PFSK-1 (cell line): ENCODE results near the gene NR1H3.

Experiments
- FOXP2 ChIP-seq: optimal IDR thresholded peaks from 2 replicates; pipeline ENCODE3; 2011; ENCODE audit warnings: borderline replicate concordance, control low read depth, inconsistent platforms; ENCODE audit not compliant: insufficient read depth; ENCODE audit errors: extremely low read length, extremely low read depth
- POLR2AphosphoS5 ChIP-seq: IDR thresholded peaks from 2 replicates; pipeline ENCODE4 v1.6.1; 2012; ENCODE audit warnings: low read depth, mild to moderate bottlenecking, control low read depth, low read length, moderate library complexity
- SIN3A ChIP-seq: IDR thresholded peaks from 2 replicates; pipeline ENCODE4 v1.6.1; 2012; ENCODE audit warnings: mild to moderate bottlenecking, low read length, moderate library complexity, borderline replicate concordance; ENCODE audit not compliant: insufficient read depth
- TAF1 ChIP-seq: IDR thresholded peaks from 2 replicates; pipeline ENCODE4 v1.6.1; 2012; ENCODE audit warnings: low read length, control low read depth, borderline replicate concordance; ENCODE audit not compliant: insufficient read depth
- TF ChIP-seq, protein P1 (sequence below), 2 experiments: IDR thresholded peaks; 2 replicates each; pipeline versions ENCODE4 v1.6.1 to v1.8.0; 2011 to 2012; ENCODE audit warnings: low read depth in 2 of 2, low read length in 2 of 2, control low read depth in 1 of 2, inconsistent platforms in 1 of 2, mild to moderate bottlenecking in 1 of 2, moderate library complexity in 1 of 2; ENCODE audit not compliant: insufficient read depth in 1 of 2

Gene NR1H3

DNA sequence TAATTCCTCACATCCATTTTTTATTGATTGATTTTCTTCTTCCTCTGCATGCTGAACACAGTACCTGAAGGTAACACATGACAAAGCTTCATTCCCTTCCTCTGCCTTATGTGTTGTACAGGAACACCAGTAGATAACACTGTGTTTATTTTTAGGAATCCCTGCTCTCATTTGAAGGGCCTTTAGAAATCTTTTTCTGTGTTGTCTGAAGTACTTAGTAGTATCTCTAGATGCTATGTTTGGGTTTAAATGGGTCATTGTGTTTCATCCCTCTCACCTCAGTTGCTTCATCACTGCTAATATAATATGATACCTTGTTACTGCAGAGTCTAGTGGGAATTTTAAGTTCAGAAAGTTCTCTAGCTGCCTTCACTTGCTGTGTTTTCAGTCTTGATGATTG, 22.3 kb downstream of the NR1H3 start:
- TF ChIP-seq TAF1: no peak
- TF ChIP-seq POLR2AphosphoS5: no peak
- TF ChIP-seq SIN3A: no peak
- no peak for TF ChIP-seq FOXP2
- TF ChIP-seq, protein P1, sequence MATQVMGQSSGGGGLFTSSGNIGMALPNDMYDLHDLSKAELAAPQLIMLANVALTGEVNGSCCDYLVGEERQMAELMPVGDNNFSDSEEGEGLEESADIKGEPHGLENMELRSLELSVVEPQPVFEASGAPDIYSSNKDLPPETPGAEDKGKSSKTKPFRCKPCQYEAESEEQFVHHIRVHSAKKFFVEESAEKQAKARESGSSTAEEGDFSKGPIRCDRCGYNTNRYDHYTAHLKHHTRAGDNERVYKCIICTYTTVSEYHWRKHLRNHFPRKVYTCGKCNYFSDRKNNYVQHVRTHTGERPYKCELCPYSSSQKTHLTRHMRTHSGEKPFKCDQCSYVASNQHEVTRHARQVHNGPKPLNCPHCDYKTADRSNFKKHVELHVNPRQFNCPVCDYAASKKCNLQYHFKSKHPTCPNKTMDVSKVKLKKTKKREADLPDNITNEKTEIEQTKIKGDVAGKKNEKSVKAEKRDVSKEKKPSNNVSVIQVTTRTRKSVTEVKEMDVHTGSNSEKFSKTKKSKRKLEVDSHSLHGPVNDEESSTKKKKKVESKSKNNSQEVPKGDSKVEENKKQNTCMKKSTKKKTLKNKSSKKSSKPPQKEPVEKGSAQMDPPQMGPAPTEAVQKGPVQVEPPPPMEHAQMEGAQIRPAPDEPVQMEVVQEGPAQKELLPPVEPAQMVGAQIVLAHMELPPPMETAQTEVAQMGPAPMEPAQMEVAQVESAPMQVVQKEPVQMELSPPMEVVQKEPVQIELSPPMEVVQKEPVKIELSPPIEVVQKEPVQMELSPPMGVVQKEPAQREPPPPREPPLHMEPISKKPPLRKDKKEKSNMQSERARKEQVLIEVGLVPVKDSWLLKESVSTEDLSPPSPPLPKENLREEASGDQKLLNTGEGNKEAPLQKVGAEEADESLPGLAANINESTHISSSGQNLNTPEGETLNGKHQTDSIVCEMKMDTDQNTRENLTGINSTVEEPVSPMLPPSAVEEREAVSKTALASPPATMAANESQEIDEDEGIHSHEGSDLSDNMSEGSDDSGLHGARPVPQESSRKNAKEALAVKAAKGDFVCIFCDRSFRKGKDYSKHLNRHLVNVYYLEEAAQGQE (IDR thresholded peaks at IDR 0.05; ENCODE audit: insufficient read depth in 1 of 2, low read depth in 2 of 2, low read length in 2 of 2): no peak

- TF ChIP-seq TAF1 (no peak), FOXP2 (no peak), POLR2AphosphoS5 (no peak), SIN3A (no peak)
- TF ChIP-seq, protein P1 (IDR thresholded peaks at IDR 0.05; ENCODE audit: insufficient read depth in 1 of 2, low read depth in 2 of 2, low read length in 2 of 2): no peak
Observed at GRCh38 chr11:47280860-47281259, 23.1 kb downstream of the NR1H3 start.

GRCh38 chr11:47282462-47282861, 24.7 kb downstream of the NR1H3 start:
- TF ChIP-seq TAF1 (no peak), SIN3A (no peak), POLR2AphosphoS5 (no peak)
- TF ChIP-seq, protein P1 (IDR thresholded peaks at IDR 0.05; ENCODE audit: insufficient read depth in 1 of 2, low read depth in 2 of 2, low read length in 2 of 2): no peak

DNA sequence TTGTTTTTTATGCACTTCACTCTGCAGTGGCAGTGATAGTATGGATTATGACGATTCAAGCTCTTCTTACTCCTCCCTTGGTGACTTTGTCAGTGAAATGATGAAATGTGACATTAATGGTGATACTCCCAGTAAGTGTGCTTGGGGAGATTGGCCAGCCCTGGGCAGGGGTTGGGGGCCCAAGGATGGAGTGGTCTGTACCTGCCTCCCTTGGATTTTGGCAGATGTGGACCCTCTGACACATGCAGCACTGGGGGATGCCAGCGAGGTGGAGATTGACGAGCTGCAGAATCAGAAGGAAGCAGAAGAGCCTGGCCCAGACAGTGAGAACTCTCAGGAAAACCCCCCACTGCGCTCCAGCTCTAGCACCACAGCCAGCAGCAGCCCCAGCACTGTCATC, 26.4 kb downstream of the NR1H3 start:
- TF ChIP-seq POLR2AphosphoS5 (no peak), TAF1 (no peak), SIN3A (no peak), FOXP2 (no peak)
- TF ChIP-seq, protein P1 (IDR thresholded peaks at IDR 0.05; ENCODE audit: insufficient read depth in 1 of 2, low read depth in 2 of 2, low read length in 2 of 2): no peak

- TF ChIP-seq FOXP2 (no peak), POLR2AphosphoS5 (no peak), TAF1 (no peak), SIN3A (no peak)
- TF ChIP-seq, protein P1 (IDR thresholded peaks at IDR 0.05; ENCODE audit: insufficient read depth in 1 of 2, low read depth in 2 of 2, low read length in 2 of 2): no peak
Observed at GRCh38 chr11:47285969-47286770, 28.4 kb downstream of the NR1H3 start.
